Hepatocyte (in vitro differentiated cells): ENCODE results near the gene CHD9. TPM values are rescaled to one million over a fixed set of nuclear protein-coding genes. Genes with fewer than 3 reads are reported as not detected.

Experiments
- DNase-seq: peaks from one replicate; pipeline ENCODE4 v3.0.0-alpha.2; 2016; ENCODE audit warnings: low spot score
- H2AFZ ChIP-seq: fragments of 200-600 bp; sonication (generic); 2 replicates; pipeline ENCODE4 v1.6.0; 2016; ENCODE audit warnings: antibody characterized with exemption, mild to moderate bottlenecking
- H3K27ac ChIP-seq: fragments of 200-600 bp; sonication (generic); 2 replicates; pipeline ENCODE4 v1.5.1; 2016; ENCODE audit warnings: mild to moderate bottlenecking
- H3K27me3 ChIP-seq: fragments of 200-600 bp; sonication (generic); 2 replicates; pipeline ENCODE4 v1.6.1; 2016
- H3K36me3 ChIP-seq: fragments of 200-600 bp; sonication (generic); replicated peaks from 2 replicates; pipeline ENCODE4 v1.5.1; 2016; ENCODE audit warnings: low read depth; ENCODE audit not compliant: insufficient read depth
- H3K4me1 ChIP-seq: fragments of 200-600 bp; sonication (generic); 2 replicates; pipeline ENCODE4 v1.5.1; 2016; ENCODE audit warnings: mild to moderate bottlenecking, moderate library complexity; ENCODE audit not compliant: insufficient read depth
- H3K4me2 ChIP-seq: fragments of 200-600 bp; sonication (generic); 2 replicates; pipeline ENCODE4 v1.6.0; 2016
- H3K4me3 ChIP-seq: fragments of 200-600 bp; sonication (generic); 2 replicates; pipeline ENCODE4 v1.5.1; 2016; ENCODE audit warnings: mild to moderate bottlenecking
- H3K79me2 ChIP-seq: fragments of 200-600 bp; sonication (generic); 2 replicates; pipeline ENCODE4 v1.6.0; 2017; ENCODE audit warnings: mild to moderate bottlenecking
- H3K9me2 ChIP-seq: fragments of 200-600 bp; sonication (generic); replicated peaks from 2 replicates; pipeline ENCODE4 v1.6.0; 2017; ENCODE audit warnings: mild to moderate bottlenecking; ENCODE audit not compliant: insufficient read depth
- H3K9me3 ChIP-seq: fragments of 200-600 bp; sonication (generic); 2 replicates; pipeline ENCODE4 v1.5.1; 2016; ENCODE audit warnings: low read depth, mild to moderate bottlenecking
- H4K20me1 ChIP-seq: fragments of 200-600 bp; sonication (generic); 2 replicates; pipeline ENCODE4 v1.6.0; 2016; ENCODE audit warnings: mild to moderate bottlenecking; ENCODE audit not compliant: insufficient read depth, poor library complexity, severe bottlenecking
- EZH2 ChIP-seq: fragments of 200-600 bp; sonication (generic); IDR thresholded peaks from 2 replicates; pipeline ENCODE4 v1.6.1; 2016; ENCODE audit warnings: antibody characterized with exemption, mild to moderate bottlenecking, borderline replicate concordance
- EZH2phosphoT487 ChIP-seq: fragments of 200-600 bp; sonication (generic); IDR thresholded peaks from one replicate; pipeline ENCODE4 v1.6.1; 2018; ENCODE audit warnings: antibody characterized with exemption, mild to moderate bottlenecking, low read depth, moderate library complexity; ENCODE audit not compliant: unreplicated experiment, severe bottlenecking
- WGBS: methylation state at CpG from one replicate; pipeline ENCODE4 v1.1.6; 2016; ENCODE audit warnings: low lambda C conversion rate; ENCODE audit errors: missing lambda C conversion rate; 5-methylcytosine and 5-hydroxymethylcytosine counted together
- polyA plus RNA-seq: library from polyadenylated mRNA; unstranded; fragments of >200 nt; fragmentation: Nextera tagmentation; extraction: Ambion mirVana; gene quantifications from 2 replicates; pipeline ENCODE4 v1.2.1, GENCODE V29; 2016
- total RNA-seq: library from RNA; depleted of rRNA; stranded (reverse); fragments of >200 nt; gene quantifications from 2 replicates; pipeline ENCODE4 v1.2.3, GENCODE V29; 2014
- TF ChIP-seq, protein P1 (sequence below): fragments of 200-600 bp; sonication (generic); IDR thresholded peaks from 2 replicates; pipeline ENCODE4 v1.5.1; 2016; ENCODE audit warnings: antibody characterized with exemption, mild to moderate bottlenecking; ENCODE audit not compliant: poor library complexity

The CHD9 gene
- total and polyA plus RNA-seq, 2 experiments from 2014 or later: 54.9 to 68.2 TPM

DNA sequence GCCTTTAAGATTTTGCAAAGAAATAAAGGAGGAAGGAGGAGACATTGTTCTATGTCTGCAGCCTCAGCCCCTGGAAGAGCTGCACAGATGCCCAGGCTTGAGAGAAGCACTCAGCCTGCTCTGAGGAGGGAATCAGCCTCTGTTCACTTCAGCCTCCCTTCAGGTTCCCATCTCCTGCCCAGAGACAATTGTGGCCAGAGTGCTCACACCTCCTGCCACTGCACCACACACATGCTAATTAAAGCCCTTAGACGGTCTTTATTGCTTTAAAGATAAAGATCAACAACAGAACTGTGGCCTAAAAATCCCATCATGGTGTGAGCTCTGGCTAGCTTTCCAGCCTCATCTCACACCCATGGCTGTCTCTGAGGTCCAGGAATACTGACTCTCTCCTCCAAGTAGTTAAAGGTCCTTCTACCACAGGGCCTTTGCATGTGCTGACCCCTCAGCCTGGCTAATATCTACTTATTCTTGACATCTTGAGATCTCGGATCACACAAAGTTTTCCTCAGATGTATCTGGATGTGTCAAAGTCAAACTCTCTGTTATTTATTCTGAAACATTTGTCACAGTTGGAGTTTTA lies 35.9 kb upstream of the CHD9 start:
- no peaks in the 10 kb centered on the region for H3K79me2 ChIP-seq
- no peak for DNase-seq
- no peak overlapping the region for H2AFZ ChIP-seq
- H3K4me1 ChIP-seq: no peaks in the 10 kb centered on the region
- no peaks in the 10 kb centered on the region for H3K9me3 ChIP-seq
- H3K4me3 ChIP-seq: no peak overlapping the region
- TF ChIP-seq, protein P1, sequence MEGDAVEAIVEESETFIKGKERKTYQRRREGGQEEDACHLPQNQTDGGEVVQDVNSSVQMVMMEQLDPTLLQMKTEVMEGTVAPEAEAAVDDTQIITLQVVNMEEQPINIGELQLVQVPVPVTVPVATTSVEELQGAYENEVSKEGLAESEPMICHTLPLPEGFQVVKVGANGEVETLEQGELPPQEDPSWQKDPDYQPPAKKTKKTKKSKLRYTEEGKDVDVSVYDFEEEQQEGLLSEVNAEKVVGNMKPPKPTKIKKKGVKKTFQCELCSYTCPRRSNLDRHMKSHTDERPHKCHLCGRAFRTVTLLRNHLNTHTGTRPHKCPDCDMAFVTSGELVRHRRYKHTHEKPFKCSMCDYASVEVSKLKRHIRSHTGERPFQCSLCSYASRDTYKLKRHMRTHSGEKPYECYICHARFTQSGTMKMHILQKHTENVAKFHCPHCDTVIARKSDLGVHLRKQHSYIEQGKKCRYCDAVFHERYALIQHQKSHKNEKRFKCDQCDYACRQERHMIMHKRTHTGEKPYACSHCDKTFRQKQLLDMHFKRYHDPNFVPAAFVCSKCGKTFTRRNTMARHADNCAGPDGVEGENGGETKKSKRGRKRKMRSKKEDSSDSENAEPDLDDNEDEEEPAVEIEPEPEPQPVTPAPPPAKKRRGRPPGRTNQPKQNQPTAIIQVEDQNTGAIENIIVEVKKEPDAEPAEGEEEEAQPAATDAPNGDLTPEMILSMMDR: no peak
- TF ChIP-seq EZH2phosphoT487 (no peak), EZH2 (no peak)
- H3K27ac ChIP-seq: no peak overlapping the region
- no peaks in the 10 kb centered on the region for H3K9me2 ChIP-seq
- no peaks in the 10 kb centered on the region for H4K20me1 ChIP-seq
- H3K36me3 ChIP-seq: no peaks in the 10 kb centered on the region
- 70% methylated on average over 2 of the region's 2 CpGs for WGBS
- peaks cover 4% of the 10 kb centered on the region for H3K27me3 ChIP-seq
- no peak overlapping the region for H3K4me2 ChIP-seq

GRCh38 chr16:53022374-53022773 lies 32.4 kb upstream of the CHD9 start:
- no peak overlapping the region for H3K4me2 ChIP-seq
- no peaks in the 10 kb centered on the region for H3K27me3 ChIP-seq
- H2AFZ ChIP-seq: no peak overlapping the region
- H3K4me3 ChIP-seq: no peak overlapping the region
- DNase-seq: peak; percentile 74
- no peak overlapping the region for H3K27ac ChIP-seq
- TF ChIP-seq EZH2 (no peak), EZH2phosphoT487 (no peak)
- TF ChIP-seq, protein P1: peak; percentile 80
- H3K79me2 ChIP-seq: no peaks in the 10 kb centered on the region
- no peaks in the 10 kb centered on the region for H4K20me1 ChIP-seq
- no peaks in the 10 kb centered on the region for H3K9me3 ChIP-seq
- no peaks in the 10 kb centered on the region for H3K4me1 ChIP-seq
- H3K36me3 ChIP-seq: no peaks in the 10 kb centered on the region
- 4% methylated on average over 5 of the region's 5 CpGs for WGBS
- H3K9me2 ChIP-seq: no peaks in the 10 kb centered on the region

- no peaks in the 10 kb centered on the region for H3K4me1 ChIP-seq
- no peak overlapping the region for H3K27ac ChIP-seq
- no peaks in the 10 kb centered on the region for H3K27me3 ChIP-seq
- H3K4me2 ChIP-seq: no peak overlapping the region
- TF ChIP-seq EZH2: no peak
- TF ChIP-seq EZH2phosphoT487: no peak
- TF ChIP-seq, protein P1: no peak
- H3K4me3 ChIP-seq: no peak overlapping the region
- no peak for DNase-seq
- WGBS: 93% methylated on average over 4 of the region's 4 CpGs
- H3K9me2 ChIP-seq: no peaks in the 10 kb centered on the region
- H3K36me3 ChIP-seq: no peaks in the 10 kb centered on the region
- H3K79me2 ChIP-seq: no peaks in the 10 kb centered on the region
- H2AFZ ChIP-seq: no peak overlapping the region
- no peaks in the 10 kb centered on the region for H3K9me3 ChIP-seq
- H4K20me1 ChIP-seq: no peaks in the 10 kb centered on the region
These were observed 30.7 kb upstream of the CHD9 start for GRCh38 chr16:53024045-53024444.
